ENCODE data around the gene ZCCHC2. TPM values are rescaled to one million over a fixed set of nuclear protein-coding genes. Genes with fewer than 3 reads are reported as not detected.
A peak's percentile ranks its signal among the peaks of the same experiment; 100 is the strongest.

Gene ZCCHC2
- total RNA-seq, 4 donors from 2014 or later, result 16.8 to 30.8 (median 22.7) TPM

DNA sequence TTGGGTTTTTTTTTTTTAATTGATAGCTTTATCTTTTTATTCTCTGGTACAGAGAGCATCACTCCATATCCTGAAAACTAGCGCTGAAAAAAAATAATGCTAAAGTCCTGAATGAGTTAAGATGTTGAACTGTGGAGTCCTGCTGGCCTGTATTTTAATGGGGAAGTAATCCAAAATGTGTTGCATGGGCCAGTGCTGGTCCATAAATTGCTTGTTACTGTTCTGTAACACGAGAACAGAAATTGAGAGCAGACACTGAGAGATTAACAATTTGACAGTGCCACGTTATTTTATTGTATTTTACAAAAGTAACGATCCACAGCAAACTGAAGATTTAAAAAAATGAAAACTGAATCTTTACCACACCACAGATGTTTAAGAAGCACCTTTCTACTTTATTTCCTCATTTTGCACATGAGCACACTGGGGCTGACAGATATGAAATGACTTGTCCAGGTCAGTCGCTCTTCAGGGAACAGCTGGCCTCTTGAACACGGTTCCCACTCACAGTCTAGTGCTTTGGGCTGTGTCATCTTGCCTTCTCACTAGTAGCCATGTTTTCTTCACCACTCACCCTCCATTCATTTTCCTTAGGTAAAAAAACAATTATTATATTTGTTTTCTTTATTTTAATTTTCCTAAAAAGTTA is 35.3 kb downstream of the ZCCHC2 start:
- WGBS, 2 donors (ENCODE audit: low coverage in 1 of 2), result 84 to 91% methylated on average over 4 to 6 of the region's 6 CpGs
- no peaks in the 10 kb centered on the region for H3K27me3 ChIP-seq
- H3K9me3 ChIP-seq, result no peaks in the 10 kb centered on the region
- H3K36me3 ChIP-seq, result peaks cover 0 to 81% of the 10 kb centered on the region in 2 donors
- H3K4me3 ChIP-seq, result no peak overlapping the region
- TF ChIP-seq POLR2AphosphoS5 (IDR thresholded peaks at IDR 0.05) (no peak), POLR2A (IDR thresholded peaks at IDR 0.05) (no peak), EP300 (IDR thresholded peaks at IDR 0.05) (no peak)
- TF ChIP-seq, protein P1, sequence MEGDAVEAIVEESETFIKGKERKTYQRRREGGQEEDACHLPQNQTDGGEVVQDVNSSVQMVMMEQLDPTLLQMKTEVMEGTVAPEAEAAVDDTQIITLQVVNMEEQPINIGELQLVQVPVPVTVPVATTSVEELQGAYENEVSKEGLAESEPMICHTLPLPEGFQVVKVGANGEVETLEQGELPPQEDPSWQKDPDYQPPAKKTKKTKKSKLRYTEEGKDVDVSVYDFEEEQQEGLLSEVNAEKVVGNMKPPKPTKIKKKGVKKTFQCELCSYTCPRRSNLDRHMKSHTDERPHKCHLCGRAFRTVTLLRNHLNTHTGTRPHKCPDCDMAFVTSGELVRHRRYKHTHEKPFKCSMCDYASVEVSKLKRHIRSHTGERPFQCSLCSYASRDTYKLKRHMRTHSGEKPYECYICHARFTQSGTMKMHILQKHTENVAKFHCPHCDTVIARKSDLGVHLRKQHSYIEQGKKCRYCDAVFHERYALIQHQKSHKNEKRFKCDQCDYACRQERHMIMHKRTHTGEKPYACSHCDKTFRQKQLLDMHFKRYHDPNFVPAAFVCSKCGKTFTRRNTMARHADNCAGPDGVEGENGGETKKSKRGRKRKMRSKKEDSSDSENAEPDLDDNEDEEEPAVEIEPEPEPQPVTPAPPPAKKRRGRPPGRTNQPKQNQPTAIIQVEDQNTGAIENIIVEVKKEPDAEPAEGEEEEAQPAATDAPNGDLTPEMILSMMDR (IDR thresholded peaks at IDR 0.05), result no peak
- no peak overlapping the region for H3K27ac ChIP-seq
- ATAC-seq, result no peak
- no peaks in the 10 kb centered on the region for H3K4me1 ChIP-seq

DNA sequence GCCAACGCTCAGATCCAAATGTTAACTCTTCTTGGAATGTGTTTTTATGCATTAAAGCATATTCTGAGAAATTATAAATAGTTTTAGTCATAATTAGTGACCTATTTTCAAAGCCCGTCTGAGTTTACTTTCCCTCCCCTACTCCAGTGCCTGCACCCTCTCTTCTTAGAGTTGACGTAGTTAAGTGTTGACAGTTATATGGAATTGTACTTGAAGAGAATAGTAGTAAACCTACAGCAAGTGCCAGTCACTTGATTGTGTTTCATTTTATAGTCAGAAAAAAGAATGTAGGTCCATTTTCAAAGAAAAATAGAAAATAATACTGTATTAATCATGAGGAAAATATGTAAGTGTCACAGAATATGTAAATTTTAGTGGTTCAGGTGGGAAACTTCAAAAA is 41.2 kb downstream of the ZCCHC2 start:
- no peaks in the 10 kb centered on the region for H3K27me3 ChIP-seq
- no peak overlapping the region for H3K27ac ChIP-seq
- no peaks in the 10 kb centered on the region for H3K9me3 ChIP-seq
- no peak for ATAC-seq
- H3K4me1 ChIP-seq, result no peaks in the 10 kb centered on the region
- H3K4me3 ChIP-seq, result no peak overlapping the region
- peaks cover 4 to 100% of the 10 kb centered on the region in 2 donors for H3K36me3 ChIP-seq
- TF ChIP-seq EP300 (IDR thresholded peaks at IDR 0.05) (no peak), POLR2A (IDR thresholded peaks at IDR 0.05) (no peak), POLR2AphosphoS5 (IDR thresholded peaks at IDR 0.05) (no peak)
- TF ChIP-seq, protein P1 (IDR thresholded peaks at IDR 0.05), result no peak
- 87 to 93% methylated on average over 3 of the region's 3 CpGs for WGBS, 2 donors (ENCODE audit: low coverage in 1 of 2)

DNA sequence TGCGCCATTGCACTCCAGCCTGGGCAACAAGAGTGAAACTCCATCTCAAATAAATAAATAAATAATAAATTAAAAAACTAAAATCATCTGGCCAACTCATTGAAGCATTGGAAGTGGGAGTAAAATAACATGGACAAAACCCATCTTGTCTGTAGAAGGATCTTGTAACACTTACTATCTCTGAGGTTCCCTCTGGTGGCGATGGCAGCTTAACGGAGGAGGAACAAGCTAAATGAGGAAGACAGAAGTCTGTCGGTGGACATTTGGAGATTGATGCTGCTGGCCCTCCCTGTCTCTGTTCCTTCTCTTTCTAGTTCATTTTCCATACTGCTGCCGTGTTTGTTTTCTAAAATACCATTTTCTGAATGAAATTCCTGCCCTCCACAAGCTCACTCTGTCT is 43.4 kb downstream of the ZCCHC2 start:
- H3K27me3 ChIP-seq, result no peaks in the 10 kb centered on the region
- no peaks in the 10 kb centered on the region for H3K9me3 ChIP-seq
- no peak overlapping the region for H3K4me3 ChIP-seq
- peaks cover 4 to 100% of the 10 kb centered on the region in 2 donors for H3K36me3 ChIP-seq
- WGBS, 2 donors (ENCODE audit: low coverage in 1 of 2), result 55 to 57% methylated on average over 5 of the region's 5 CpGs
- TF ChIP-seq POLR2A (IDR thresholded peaks at IDR 0.05) (no peak), POLR2AphosphoS5 (IDR thresholded peaks at IDR 0.05) (no peak)
- TF ChIP-seq, protein P1 (IDR thresholded peaks at IDR 0.05), result peak in 3 of 4 experiments; percentile 32 to 45 (median 35)
- ATAC-seq, result no peak
- no peak overlapping the region for H3K27ac ChIP-seq
- H3K4me1 ChIP-seq, result no peaks in the 10 kb centered on the region

DNA sequence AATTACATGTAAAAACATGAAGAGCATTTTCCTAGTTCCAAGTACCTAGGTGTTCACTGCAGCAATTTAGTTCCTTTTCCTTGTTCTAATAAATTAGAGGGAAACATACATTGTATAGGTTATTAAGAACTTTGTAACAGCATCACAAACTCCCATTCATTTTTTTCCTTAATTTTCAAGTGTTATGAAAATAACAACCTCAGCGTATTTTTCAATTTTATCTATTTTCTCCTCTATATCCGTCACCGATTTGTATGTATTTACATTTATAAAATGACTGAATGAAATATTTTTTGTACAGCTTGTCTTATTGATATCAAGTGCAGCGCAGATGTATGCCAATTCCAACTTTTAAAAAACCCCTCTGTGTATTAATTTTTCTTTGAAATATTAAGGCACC is 44.0 kb downstream of the ZCCHC2 start:
- H3K36me3 ChIP-seq, result peaks cover 4 to 100% of the 10 kb centered on the region in 2 donors
- 95 to 97% methylated on average over 4 of the region's 4 CpGs for WGBS, 2 donors (ENCODE audit: low coverage in 1 of 2)

More for the DNA sequence above, 44.0 kb downstream of the ZCCHC2 start:
- H3K4me3 ChIP-seq, result no peak overlapping the region
- H3K27me3 ChIP-seq, result no peaks in the 10 kb centered on the region
- H3K4me1 ChIP-seq, result no peaks in the 10 kb centered on the region
- H3K27ac ChIP-seq, result no peak overlapping the region
- no peak for ATAC-seq
- H3K9me3 ChIP-seq, result no peaks in the 10 kb centered on the region
- TF ChIP-seq POLR2AphosphoS5 (IDR thresholded peaks at IDR 0.05), result no peak
- TF ChIP-seq EP300 (IDR thresholded peaks at IDR 0.05), result no peak
- no peak for TF ChIP-seq POLR2A (IDR thresholded peaks at IDR 0.05)
- TF ChIP-seq, protein P1 (IDR thresholded peaks at IDR 0.05), result no peak
